Measurements from ENCODE around the gene TENT5C.

The TENT5C gene

DNA sequence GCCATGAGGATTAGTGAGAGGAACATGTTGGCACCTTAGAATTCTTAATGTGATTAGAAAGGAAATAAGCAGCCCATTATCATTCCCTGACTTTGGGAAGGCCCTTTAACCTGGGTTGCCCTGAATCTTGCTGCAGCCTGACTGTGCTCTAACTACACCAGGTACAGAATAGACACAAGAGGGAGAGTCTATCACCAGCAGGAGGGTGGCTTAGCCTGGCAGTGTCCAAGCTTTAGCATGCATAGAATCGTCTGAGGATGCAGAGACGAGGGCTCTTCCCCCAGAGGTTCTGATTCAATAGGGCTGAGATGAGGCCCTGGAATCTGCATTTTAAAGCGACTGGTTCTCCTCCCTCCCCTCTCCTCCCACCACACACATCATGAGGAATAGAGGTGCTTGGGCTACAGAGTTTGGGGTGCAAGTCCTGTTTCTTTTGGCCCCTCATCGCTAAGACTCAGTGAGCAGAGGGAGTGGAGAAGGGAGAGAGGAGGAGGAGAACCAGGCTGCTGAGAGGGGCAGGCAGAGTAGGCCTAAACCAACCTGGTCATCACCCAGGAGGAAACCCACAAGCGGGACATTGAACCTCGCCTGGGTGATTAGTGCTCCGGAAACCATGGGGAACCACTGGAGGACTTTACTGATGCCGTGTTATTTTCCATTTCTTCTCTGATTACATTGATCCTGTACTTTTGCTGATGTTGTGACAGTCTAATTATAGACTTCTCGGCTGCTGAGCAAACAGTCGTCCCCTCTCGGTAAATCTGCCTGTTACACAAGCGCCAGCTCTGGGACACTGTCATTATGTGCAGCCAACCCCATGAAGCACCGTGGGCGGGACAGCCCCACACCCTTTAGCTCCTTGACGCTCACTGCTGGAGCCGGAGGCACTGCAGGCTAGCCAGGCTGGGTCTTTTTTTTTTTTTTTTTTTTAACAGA, 6.3 kb upstream of the TENT5C start:
- H3K4me3 ChIP-seq (ENCODE audit: low read depth, low read length): no peak overlapping the region

DNA sequence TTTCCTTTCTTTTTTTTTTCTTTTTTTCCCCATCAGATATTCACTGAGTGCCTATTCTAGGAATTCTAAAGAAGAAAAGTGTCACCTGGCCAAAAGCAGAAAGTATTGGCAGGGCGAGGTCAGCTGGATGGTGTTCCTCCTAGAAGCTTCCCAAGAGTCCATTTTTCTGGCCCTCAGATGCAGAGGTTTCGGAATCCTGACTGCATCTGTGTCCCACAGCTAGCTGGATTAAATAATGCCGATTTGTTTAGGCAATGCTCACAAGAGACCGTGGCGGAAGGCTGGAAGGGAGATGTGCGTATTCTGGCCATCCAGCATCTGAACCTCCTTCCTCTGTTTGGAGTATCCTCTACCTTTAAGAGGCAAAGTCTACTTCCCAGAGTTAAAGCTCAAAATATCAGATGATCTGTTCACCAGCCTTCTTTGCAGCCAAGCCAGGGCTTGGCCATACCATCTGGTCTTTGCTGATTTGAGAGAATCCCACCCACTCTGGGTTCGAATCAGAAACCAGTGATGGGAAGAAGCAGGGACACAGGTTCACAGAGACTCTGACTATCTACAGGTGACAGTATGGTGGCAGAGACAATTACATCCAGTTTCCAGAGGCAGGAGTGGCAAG, 5.4 kb upstream of the TENT5C start:
- TF ChIP-seq, protein P1, sequence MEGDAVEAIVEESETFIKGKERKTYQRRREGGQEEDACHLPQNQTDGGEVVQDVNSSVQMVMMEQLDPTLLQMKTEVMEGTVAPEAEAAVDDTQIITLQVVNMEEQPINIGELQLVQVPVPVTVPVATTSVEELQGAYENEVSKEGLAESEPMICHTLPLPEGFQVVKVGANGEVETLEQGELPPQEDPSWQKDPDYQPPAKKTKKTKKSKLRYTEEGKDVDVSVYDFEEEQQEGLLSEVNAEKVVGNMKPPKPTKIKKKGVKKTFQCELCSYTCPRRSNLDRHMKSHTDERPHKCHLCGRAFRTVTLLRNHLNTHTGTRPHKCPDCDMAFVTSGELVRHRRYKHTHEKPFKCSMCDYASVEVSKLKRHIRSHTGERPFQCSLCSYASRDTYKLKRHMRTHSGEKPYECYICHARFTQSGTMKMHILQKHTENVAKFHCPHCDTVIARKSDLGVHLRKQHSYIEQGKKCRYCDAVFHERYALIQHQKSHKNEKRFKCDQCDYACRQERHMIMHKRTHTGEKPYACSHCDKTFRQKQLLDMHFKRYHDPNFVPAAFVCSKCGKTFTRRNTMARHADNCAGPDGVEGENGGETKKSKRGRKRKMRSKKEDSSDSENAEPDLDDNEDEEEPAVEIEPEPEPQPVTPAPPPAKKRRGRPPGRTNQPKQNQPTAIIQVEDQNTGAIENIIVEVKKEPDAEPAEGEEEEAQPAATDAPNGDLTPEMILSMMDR (conservative IDR thresholded peaks at IDR 0.05; ENCODE audit: low read depth, low read length): no peak
- no peak for DNase-seq (ENCODE audit: low read depth)
- no peak overlapping the region for H3K4me3 ChIP-seq (ENCODE audit: low read depth, low read length)

More for the DNA sequence above, 6.3 kb upstream of the TENT5C start:
- TF ChIP-seq, protein P1 (conservative IDR thresholded peaks at IDR 0.05; ENCODE audit: low read depth, low read length): no peak
- no peak for DNase-seq (ENCODE audit: low read depth)

DNA sequence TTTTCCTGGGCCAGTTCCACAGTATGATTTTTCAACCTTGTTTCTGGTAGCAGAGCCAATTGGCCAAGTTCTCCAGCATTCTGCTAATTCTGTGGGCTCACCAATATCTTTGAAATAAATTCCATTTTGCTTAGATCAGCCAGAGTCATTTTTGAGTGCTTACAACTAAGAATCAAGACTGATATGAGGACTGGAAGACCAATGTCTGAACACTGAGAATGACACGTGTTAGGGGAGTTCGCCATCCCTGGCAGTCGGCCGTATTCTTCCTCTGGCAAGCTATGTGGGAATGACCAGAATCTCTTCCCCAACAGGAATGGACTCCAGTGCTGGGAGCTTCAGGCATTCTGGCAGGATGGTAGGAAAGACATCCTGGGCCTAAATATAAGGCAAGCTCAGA, 4.9 kb upstream of the TENT5C start:
- peak; percentile 10 for DNase-seq (ENCODE audit: low read depth)
- no peak overlapping the region for H3K4me3 ChIP-seq (ENCODE audit: low read depth, low read length)
- TF ChIP-seq, protein P1 (conservative IDR thresholded peaks at IDR 0.05; ENCODE audit: low read depth, low read length): no peak

DNA sequence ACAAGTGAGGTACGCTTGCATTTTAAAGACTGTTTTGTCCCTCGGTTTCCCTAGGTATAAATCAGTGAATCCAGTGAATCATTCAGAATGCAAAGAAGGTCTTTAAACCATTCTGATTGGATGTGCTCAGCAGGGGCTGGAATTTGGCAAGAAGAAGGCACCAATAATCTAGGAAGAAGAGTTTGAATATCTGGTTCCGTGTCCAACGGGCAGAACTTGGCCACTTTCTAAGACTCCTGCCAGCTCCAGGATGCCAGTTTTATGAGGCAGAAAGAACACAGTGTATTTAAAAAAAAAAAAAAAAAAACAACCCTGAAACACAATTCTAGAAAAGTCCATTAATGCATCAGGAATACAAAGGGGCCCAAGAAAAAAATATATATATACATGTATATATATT, 3.0 kb upstream of the TENT5C start:
- TF ChIP-seq, protein P1 (conservative IDR thresholded peaks at IDR 0.05; ENCODE audit: low read depth, low read length): no peak
- DNase-seq (ENCODE audit: low read depth): no peak
- H3K4me3 ChIP-seq (ENCODE audit: low read depth, low read length): no peak overlapping the region

DNA sequence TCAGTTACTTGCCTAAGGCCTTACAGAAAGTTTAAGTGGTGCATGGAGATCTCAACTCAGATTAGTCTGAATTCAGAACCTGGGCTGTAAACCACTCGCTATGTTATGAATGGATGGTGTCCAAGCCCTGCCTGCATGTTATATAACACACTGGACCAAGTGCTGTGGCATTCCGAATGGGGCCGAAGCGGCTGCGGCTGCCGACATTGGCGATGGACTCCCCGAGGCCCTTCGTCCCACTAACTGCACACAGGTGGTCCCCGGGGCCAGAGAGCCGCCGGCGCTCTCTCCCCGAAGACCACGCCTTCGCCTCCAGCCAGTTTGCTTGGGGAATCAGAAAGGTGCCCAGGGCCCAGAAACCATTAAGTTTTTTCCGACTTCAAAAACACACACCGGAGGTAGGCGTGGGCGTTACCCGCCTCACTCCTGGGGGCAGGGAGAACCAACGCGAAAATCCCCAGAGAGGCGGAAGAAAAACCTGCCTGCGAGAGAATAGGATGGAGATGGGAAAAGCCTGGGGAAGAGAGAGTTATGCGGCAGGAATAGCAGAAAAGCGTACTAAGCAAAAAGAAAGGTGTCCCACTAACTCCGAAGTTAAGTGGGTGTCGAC, 579 bp upstream of the TENT5C start:
- DNase-seq (ENCODE audit: low read depth): peak; percentile 29
- TF ChIP-seq, protein P1 (conservative IDR thresholded peaks at IDR 0.05; ENCODE audit: low read depth, low read length): no peak
- peak overlapping the region; percentile 64 for H3K4me3 ChIP-seq (ENCODE audit: low read depth, low read length)

DNA sequence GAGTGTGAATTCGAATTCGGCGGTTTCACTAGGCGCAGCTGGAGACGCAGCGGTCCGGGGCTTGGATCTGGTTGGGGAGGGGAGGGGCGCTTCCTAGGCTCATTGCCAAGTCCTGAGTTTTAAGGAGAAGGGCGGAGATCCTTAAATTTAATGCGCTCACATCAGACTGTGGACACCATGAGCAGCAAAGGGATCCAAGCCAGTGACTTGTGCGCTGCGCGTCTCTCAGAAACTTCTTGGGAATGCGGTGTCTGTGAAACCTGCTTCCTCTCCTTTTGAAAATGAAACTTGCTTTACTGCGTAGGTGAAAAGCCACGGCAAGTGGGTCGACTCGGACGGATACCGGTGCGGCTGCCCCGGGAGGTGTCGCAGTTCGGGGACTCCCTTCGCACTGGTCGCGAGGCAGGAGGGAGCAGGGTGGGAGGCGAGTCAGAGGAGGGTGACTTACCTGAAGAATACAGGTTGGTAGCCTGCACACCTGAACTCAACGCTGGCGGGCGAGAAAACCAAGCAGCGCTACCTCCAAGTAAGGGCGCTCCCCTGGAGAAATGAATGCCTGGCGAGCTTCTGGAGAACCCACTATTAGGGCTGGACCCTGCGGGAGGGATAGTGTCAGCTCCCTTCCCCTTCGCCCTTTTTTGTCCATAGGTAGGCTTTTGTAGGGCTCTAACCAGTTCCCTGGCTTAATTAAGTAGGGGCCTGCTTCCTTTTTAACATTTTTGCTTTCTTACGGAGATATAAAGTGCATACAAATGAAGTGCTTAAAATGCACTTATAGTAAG, 992 bp downstream of the TENT5C start:
- TF ChIP-seq, protein P1 (conservative IDR thresholded peaks at IDR 0.05; ENCODE audit: low read depth, low read length): no peak
- H3K4me3 ChIP-seq (ENCODE audit: low read depth, low read length): peak overlapping the region; percentile 64
- peak; percentile 36 for DNase-seq (ENCODE audit: low read depth)
